NCI-H510A treated with DMSO at 0.1 percent for 48 hours (cell line): ENCODE results near the gene ALKBH1.
"Not testable (repeated sequence)": the region's sequence is repeated elsewhere in the genome, so short reads cannot be mapped to it uniquely, and the experiment has no call there.

Experiments used
- DNase-seq: peaks from one replicate; lab custom pipeline; 2025; lab: John Stamatoyannopoulos, UW

Gene ALKBH1

GRCh38 chr14:77707724-77708408 lies at the start of gene ALKBH1, which contains the start of gene SLIRP:
ALKBH1 (minus strand) TSS chr14:77708023; CDS start chr14:77708004, 19 bp downstream.
SLIRP (plus strand) TSS chr14:77708103; CDS start chr14:77708112, 9 bp downstream.
- peak; percentile 71 for DNase-seq

GRCh38 chr14:77752799-77753516 lies 45.1 kb upstream of the ALKBH1 start:
- no peak for DNase-seq

- DNase-seq = no peak
These were observed 44.4 kb upstream of the ALKBH1 start for GRCh38 chr14:77752266-77752665.

GRCh38 chr14:77747425-77747824 lies 39.6 kb upstream of the ALKBH1 start:
- not testable (repeated sequence) for DNase-seq

GRCh38 chr14:77746064-77746702 lies 38.4 kb upstream of the ALKBH1 start:
- peak; percentile 83 for DNase-seq

- DNase-seq = no peak
These were observed 33.6 kb upstream of the ALKBH1 start for GRCh38 chr14:77741438-77741837.

GRCh38 chr14:77738559-77739250 lies 30.9 kb upstream of the ALKBH1 start:
- no peak for DNase-seq

- no peak for DNase-seq
These were observed 23.2 kb upstream of the ALKBH1 start for GRCh38 chr14:77730976-77731497.

GRCh38 chr14:77722301-77722700 lies 14.5 kb upstream of the ALKBH1 start:
- DNase-seq = no peak

GRCh38 chr14:77721437-77721836 lies 13.6 kb upstream of the ALKBH1 start:
- no peak for DNase-seq

- DNase-seq = no peak
These were observed 9.9 kb upstream of the ALKBH1 start for GRCh38 chr14:77717608-77718305.

- no peak for DNase-seq
These were observed 7.1 kb upstream of the ALKBH1 start for GRCh38 chr14:77714926-77715325.

- no peak for DNase-seq
These were observed 2.5 kb upstream of the ALKBH1 start for GRCh38 chr14:77710364-77710763.

- DNase-seq = no peak
These were observed 1.6 kb upstream of the ALKBH1 start for GRCh38 chr14:77709412-77709811.

- DNase-seq = no peak
These were observed 926 bp upstream of the ALKBH1 start for GRCh38 chr14:77708749-77709148.

GRCh38 chr14:77707355-77707723 lies 484 bp downstream of the ALKBH1 start:
- peak; percentile 29 for DNase-seq

GRCh38 chr14:77691259-77691658 lies 16.6 kb downstream of the ALKBH1 start:
- DNase-seq = no peak

- DNase-seq = no peak
These were observed 25.7 kb downstream of the ALKBH1 start for GRCh38 chr14:77682158-77682553.

- DNase-seq = peak; percentile 31
These were observed 26.3 kb downstream of the ALKBH1 start for GRCh38 chr14:77681196-77682157.

GRCh38 chr14:77674931-77675330 lies 32.9 kb downstream of the ALKBH1 start:
- no peak for DNase-seq
